Stimulated activated naive CD8-positive, alpha-beta T cell treated with anti-CD3 and anti-CD28 coated beads, Interleukin-15, amount 100 ng/mL, for 72 hours (primary cell): ENCODE data around the gene MAGEF1.
"Not testable (repeated sequence)": the region's sequence is repeated elsewhere in the genome, so short reads cannot be mapped to it uniquely, and the experiment has no call there.

Experiments
- ATAC-seq: fragments of 150-1000 bp; cut with Tn5 transposase; 2 replicates; pipeline ENCODE4 v1.10.0; 2021; ENCODE audit warnings: mild to moderate bottlenecking, moderate library complexity
- DNase-seq, 2 donors: peaks; one replicate each; pipeline ENCODE4 v3.0.0; 2021 to 2022
- H3K27ac Mint-ChIP-seq, 2 donors: one replicate each; pipeline ENCODE4 v1.8.0; 2022; ENCODE audit warnings: mild to moderate bottlenecking in 2 of 2, mixed read lengths in 2 of 2, moderate library complexity in 2 of 2
- H3K27me3 Mint-ChIP-seq: one replicate; pipeline ENCODE4 v1.8.0; 2022; ENCODE audit warnings: mixed read lengths
- H3K4me1 Mint-ChIP-seq: one replicate; pipeline ENCODE4 v1.8.0; 2022; ENCODE audit warnings: mild to moderate bottlenecking, mixed read lengths
- H3K4me3 Mint-ChIP-seq, 2 donors: one replicate each; pipeline ENCODE4 v1.8.0; 2022; ENCODE audit warnings: mild to moderate bottlenecking in 2 of 2, mixed read lengths in 2 of 2, moderate library complexity in 1 of 2
- H3K9me3 Mint-ChIP-seq, 2 donors: one replicate each; pipeline ENCODE4 v1.8.0; 2022; ENCODE audit warnings: mixed read lengths in 2 of 2

The MAGEF1 gene

GRCh38 chr3:184734903-184735701 is 23.2 kb upstream of the MAGEF1 start:
- Mint-ChIP-seq H3K27me3 (peaks cover 7% of the 10 kb centered on the region), H3K4me1 (no peaks in the 10 kb centered on the region), H3K4me3 (no peak overlapping the region), H3K9me3 (no peaks in the 10 kb centered on the region), H3K27ac (no peak overlapping the region)
- DNase-seq, result peak in 1 of 2 donors; percentile 4
- ATAC-seq, result no peak

GRCh38 chr3:184733971-184734608 is 22.2 kb upstream of the MAGEF1 start:
- ATAC-seq, result no peak

GRCh38 chr3:184733181-184733580 is 21.3 kb upstream of the MAGEF1 start:
- no peaks in the 10 kb centered on the region for H3K4me1 Mint-ChIP-seq
- ATAC-seq (peak; percentile 63), DNase-seq (no peak)
- H3K27ac Mint-ChIP-seq, result no peak overlapping the region
- H3K4me3 Mint-ChIP-seq, result no peak overlapping the region
- peaks cover 9% of the 10 kb centered on the region for H3K27me3 Mint-ChIP-seq
- no peaks in the 10 kb centered on the region for H3K9me3 Mint-ChIP-seq

More at GRCh38 chr3:184733971-184734608, 22.2 kb upstream of the MAGEF1 start:
- H3K4me3 Mint-ChIP-seq, result no peak overlapping the region
- peaks cover 9% of the 10 kb centered on the region for H3K27me3 Mint-ChIP-seq
- H3K9me3 Mint-ChIP-seq, result no peaks in the 10 kb centered on the region
- H3K4me1 Mint-ChIP-seq, result no peaks in the 10 kb centered on the region
- DNase-seq, result no peak
- no peak overlapping the region for H3K27ac Mint-ChIP-seq

- Mint-ChIP-seq H3K27me3 (peaks cover 9% of the 10 kb centered on the region), H3K4me3 (no peak overlapping the region), H3K27ac (no peak overlapping the region), H3K4me1 (no peaks in the 10 kb centered on the region), H3K9me3 (no peaks in the 10 kb centered on the region)
- DNase-seq, result no peak
- ATAC-seq, result no peak
Measured at GRCh38 chr3:184731786-184732537, 20.1 kb upstream of the MAGEF1 start.

GRCh38 chr3:184730924-184731323 is 19.1 kb upstream of the MAGEF1 start:
- no peak overlapping the region for H3K27ac Mint-ChIP-seq

GRCh38 chr3:184729154-184729553 is 17.3 kb upstream of the MAGEF1 start:
- ATAC-seq, H3K27ac Mint-ChIP-seq, H3K4me1 Mint-ChIP-seq, DNase-seq, H3K9me3 Mint-ChIP-seq, H3K4me3 Mint-ChIP-seq: not testable (repeated sequence)
- peaks cover 16% of the 10 kb centered on the region for H3K27me3 Mint-ChIP-seq

More at GRCh38 chr3:184730924-184731323, 19.1 kb upstream of the MAGEF1 start:
- Mint-ChIP-seq H3K4me3 (no peak overlapping the region), H3K9me3 (no peaks in the 10 kb centered on the region), H3K27me3 (peaks cover 16% of the 10 kb centered on the region), H3K4me1 (no peaks in the 10 kb centered on the region)
- ATAC-seq, result no peak
- DNase-seq, result no peak

- DNase-seq (no peak), ATAC-seq (no peak)
- Mint-ChIP-seq H3K4me3 (no peak overlapping the region), H3K9me3 (no peaks in the 10 kb centered on the region), H3K4me1 (no peaks in the 10 kb centered on the region), H3K27ac (no peak overlapping the region), H3K27me3 (peaks cover 16% of the 10 kb centered on the region)
Measured at GRCh38 chr3:184728010-184728527, 16.2 kb upstream of the MAGEF1 start.

- no peaks in the 10 kb centered on the region for H3K4me1 Mint-ChIP-seq
- H3K27me3 Mint-ChIP-seq, result peaks cover 16% of the 10 kb centered on the region
- H3K9me3 Mint-ChIP-seq, result no peaks in the 10 kb centered on the region
- DNase-seq, result peak; percentile 43 to 49
- no peak overlapping the region for H3K4me3 Mint-ChIP-seq
- peak; percentile 92 for ATAC-seq
- no peak overlapping the region for H3K27ac Mint-ChIP-seq
Measured at GRCh38 chr3:184727357-184728009, 15.6 kb upstream of the MAGEF1 start.

- H3K9me3 Mint-ChIP-seq, result no peaks in the 10 kb centered on the region
- H3K27ac Mint-ChIP-seq, result no peak overlapping the region
- ATAC-seq (no peak), DNase-seq (no peak)
- peaks cover 16% of the 10 kb centered on the region for H3K27me3 Mint-ChIP-seq
- no peaks in the 10 kb centered on the region for H3K4me1 Mint-ChIP-seq
- H3K4me3 Mint-ChIP-seq, result no peak overlapping the region
Measured at GRCh38 chr3:184726497-184726896, 14.6 kb upstream of the MAGEF1 start.

- peaks cover 10% of the 10 kb centered on the region for H3K27me3 Mint-ChIP-seq
- no peaks in the 10 kb centered on the region for H3K4me1 Mint-ChIP-seq
- no peak overlapping the region for H3K4me3 Mint-ChIP-seq
- H3K27ac Mint-ChIP-seq, result no peak overlapping the region
- no peak for DNase-seq
- no peaks in the 10 kb centered on the region for H3K9me3 Mint-ChIP-seq
- ATAC-seq, result no peak
Measured at GRCh38 chr3:184725176-184725719, 13.4 kb upstream of the MAGEF1 start.

GRCh38 chr3:184724699-184725098 is 12.8 kb upstream of the MAGEF1 start:
- ATAC-seq (no peak), DNase-seq (no peak)
- Mint-ChIP-seq H3K4me3 (no peak overlapping the region), H3K9me3 (no peaks in the 10 kb centered on the region), H3K27me3 (peaks cover 8% of the 10 kb centered on the region), H3K27ac (peak overlapping the region in 1 of 2 donors; percentile 71), H3K4me1 (no peaks in the 10 kb centered on the region)

- DNase-seq, result no peak
- no peaks in the 10 kb centered on the region for H3K4me1 Mint-ChIP-seq
- no peaks in the 10 kb centered on the region for H3K27me3 Mint-ChIP-seq
- no peak overlapping the region for H3K4me3 Mint-ChIP-seq
- no peak for ATAC-seq
- no peaks in the 10 kb centered on the region for H3K9me3 Mint-ChIP-seq
- H3K27ac Mint-ChIP-seq, result no peak overlapping the region
Measured at GRCh38 chr3:184719709-184720108, 7.8 kb upstream of the MAGEF1 start.

GRCh38 chr3:184718431-184718830 is 6.6 kb upstream of the MAGEF1 start:
- H3K27me3 Mint-ChIP-seq, result no peaks in the 10 kb centered on the region
- H3K4me3 Mint-ChIP-seq, result no peak overlapping the region
- ATAC-seq (no peak), DNase-seq (no peak)
- no peaks in the 10 kb centered on the region for H3K4me1 Mint-ChIP-seq
- no peak overlapping the region for H3K27ac Mint-ChIP-seq
- no peaks in the 10 kb centered on the region for H3K9me3 Mint-ChIP-seq

- peak; percentile 26 for ATAC-seq
- no peak overlapping the region for H3K4me3 Mint-ChIP-seq
Measured at GRCh38 chr3:184717399-184717983, 5.6 kb upstream of the MAGEF1 start.

More at GRCh38 chr3:184717399-184717983, 5.6 kb upstream of the MAGEF1 start:
- DNase-seq, result no peak
- Mint-ChIP-seq H3K9me3 (no peaks in the 10 kb centered on the region), H3K27ac (peak overlapping the region in 1 of 2 donors; percentile 50), H3K4me1 (peaks cover 1% of the 10 kb centered on the region), H3K27me3 (peaks cover 8% of the 10 kb centered on the region)
